Erythroblast (primary cell): ENCODE data around the gene FRAS1.
"Not testable (repeated sequence)": the region's sequence is repeated elsewhere in the genome, so short reads cannot be mapped to it uniquely, and the experiment has no call there.

Experiments used
- DNase-seq, 2 experiments: peaks; one replicate each; lab custom pipeline; 2025; lab: John Stamatoyannopoulos, UW
- GATA1 ChIP-seq: IDR thresholded peaks from 2 replicates; pipeline ENCODE4 v1.6.1; 2011; ENCODE audit warnings: low read depth, mild to moderate bottlenecking, control low read depth, low read length, moderate library complexity
- POLR2A ChIP-seq: IDR thresholded peaks from 2 replicates; pipeline ENCODE4 v1.6.1; 2011; ENCODE audit warnings: mild to moderate bottlenecking, low read length

Gene FRAS1

DNA sequence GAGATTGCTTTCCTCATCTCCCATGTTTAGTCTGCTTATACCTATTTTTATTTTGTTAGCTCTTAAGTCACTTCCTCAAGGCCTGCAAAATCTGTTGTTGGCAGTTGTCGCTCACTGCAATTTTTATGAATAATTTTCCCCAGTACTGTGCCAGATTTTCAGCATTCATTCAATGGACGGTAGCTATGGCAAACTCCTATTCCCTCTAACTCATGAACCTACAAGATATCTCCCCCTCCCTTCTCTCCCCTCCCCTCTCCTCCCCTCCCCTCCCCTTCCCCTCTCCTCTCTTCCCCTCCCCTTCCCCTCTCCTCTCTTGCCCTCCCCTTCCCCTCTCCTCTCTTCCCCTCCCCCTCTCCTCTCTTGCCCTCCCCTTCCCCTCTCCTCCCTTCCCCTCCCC lies 160.4 kb downstream of the FRAS1 start:
- TF ChIP-seq GATA1 (no peak), POLR2A (no peak)
- no peak for DNase-seq

DNA sequence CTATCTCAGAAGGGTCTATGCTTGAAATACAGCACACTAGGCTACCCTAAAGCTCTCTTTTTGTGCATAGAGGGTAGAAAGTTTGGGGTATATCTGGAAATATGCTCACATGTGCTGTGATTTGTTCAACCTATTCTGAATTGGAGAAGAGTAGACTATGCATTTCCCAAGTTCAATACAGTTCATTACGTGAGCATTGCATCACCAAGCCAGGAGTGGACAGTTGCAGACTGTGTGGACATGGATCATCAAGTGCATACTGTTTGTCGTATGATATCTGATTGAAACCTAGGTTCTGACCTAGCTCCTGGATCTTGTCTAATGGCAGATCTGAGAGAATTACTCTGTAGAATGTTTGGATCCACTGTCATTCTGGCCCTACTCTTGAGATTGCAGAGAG lies 161.1 kb downstream of the FRAS1 start:
- TF ChIP-seq POLR2A, result no peak
- TF ChIP-seq GATA1, result no peak
- no peak for DNase-seq

DNA sequence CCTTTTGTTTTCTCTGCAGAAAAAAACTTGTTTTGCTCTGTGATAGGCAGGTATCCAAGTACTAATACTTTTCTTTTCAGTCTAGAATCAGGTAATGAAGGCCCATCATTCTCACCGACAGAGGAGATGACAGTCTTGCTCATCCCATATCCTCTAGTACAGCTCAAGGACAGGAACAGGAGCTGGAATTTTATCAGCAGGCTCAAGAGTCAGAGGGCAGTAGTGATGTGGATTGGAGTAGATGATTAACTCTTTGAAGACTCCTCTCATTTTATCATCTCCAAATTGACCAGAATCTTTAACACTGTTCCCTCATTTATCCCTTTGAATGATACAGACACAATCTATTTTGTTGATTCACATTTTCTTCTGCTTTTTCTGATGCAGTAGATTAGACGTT lies 162.7 kb downstream of the FRAS1 start:
- no peak for TF ChIP-seq POLR2A
- no peak for TF ChIP-seq GATA1
- no peak for DNase-seq

DNA sequence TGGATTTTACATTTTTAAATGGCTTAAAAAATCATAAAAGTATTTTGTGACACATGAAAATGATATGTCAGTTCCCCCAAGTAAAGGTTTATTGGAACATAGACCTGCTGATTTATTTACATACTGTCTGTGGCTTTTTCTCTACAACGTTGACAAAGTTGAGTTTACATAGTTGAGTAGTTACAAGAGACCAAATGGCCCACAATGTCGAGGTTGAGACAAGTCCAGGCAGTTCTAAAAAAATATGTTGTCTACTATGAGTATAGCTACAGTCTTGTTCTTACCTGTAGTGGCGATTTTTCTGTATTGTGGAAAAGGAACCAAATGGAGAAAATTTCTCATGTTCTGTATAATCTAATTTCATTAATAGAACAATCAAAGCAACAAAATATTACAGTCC lies 163.2 kb downstream of the FRAS1 start:
- no peak for DNase-seq
- TF ChIP-seq GATA1, result no peak
- TF ChIP-seq POLR2A, result no peak

DNA sequence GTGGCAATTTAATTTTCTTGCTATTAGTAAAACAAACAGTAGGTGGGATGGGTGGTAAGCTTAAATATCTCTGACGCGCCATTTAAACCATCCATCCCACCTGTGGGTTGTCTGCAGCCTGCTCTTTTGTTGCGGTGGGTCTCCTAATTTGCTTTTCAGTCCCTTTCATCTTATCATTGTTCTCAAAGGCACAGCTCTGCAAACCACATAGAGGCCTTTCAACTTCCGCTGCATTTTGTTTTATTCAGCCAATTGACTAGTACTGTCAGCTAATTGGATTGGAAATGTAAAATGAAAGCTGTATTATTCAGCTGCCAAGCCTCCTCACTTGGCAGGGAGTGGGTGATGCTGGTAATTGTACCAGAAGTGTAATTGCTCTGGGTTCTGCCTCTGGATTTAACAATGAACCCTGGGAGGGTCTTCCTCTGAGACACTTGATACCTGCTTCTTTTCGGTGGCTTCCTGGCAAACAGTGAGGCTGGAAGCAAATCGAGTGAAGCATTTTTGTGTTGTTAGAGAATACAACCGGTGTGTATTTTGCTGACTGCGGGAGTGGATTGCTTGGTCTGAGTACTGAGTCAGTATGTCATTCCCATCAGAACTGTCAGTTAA lies 165.6 kb downstream of the FRAS1 start:
- TF ChIP-seq GATA1, result no peak
- TF ChIP-seq POLR2A, result no peak
- no peak for DNase-seq

DNA sequence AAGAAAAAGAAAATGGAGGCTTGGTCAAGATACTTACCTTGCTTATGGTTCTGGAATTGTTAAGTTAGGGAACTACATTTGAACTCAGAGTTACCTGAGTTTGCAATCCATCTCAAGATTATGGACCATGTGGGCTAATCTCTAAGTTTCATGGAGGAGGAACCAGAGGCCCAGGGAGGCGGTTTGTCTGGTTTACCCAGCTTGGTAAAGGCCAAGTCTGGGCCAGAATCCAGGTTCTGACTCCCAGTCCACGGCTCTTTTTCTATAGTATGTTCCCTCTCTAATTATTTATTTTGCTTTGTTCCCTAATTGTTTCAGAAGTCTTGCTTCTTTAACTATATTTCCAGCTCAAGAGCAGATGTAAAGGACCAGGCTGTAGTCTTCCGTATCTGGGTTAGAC lies 168.1 kb downstream of the FRAS1 start:
- no peak for DNase-seq
- TF ChIP-seq POLR2A, result no peak
- TF ChIP-seq GATA1, result no peak

DNA sequence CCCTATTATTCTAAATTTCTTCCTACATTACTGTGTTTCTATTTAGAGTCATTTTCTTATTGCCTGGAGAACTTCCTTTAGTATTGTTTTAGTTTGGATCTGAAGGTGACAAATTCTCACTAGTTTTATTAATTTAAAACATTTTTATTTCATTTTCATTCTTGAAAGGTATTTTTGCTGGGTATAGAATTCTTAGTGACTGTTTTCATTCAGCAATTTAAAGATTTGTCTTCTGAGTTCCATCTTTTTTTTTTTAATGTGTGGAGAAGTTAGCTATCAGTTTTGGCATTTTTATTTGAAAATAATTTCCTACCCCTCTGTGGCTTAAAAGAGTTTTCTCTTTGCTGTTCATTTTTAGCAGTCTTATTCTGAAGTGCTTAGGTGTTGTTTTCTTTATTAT lies 169.2 kb downstream of the FRAS1 start:
- DNase-seq, result no peak
- no peak for TF ChIP-seq POLR2A
- no peak for TF ChIP-seq GATA1

DNA sequence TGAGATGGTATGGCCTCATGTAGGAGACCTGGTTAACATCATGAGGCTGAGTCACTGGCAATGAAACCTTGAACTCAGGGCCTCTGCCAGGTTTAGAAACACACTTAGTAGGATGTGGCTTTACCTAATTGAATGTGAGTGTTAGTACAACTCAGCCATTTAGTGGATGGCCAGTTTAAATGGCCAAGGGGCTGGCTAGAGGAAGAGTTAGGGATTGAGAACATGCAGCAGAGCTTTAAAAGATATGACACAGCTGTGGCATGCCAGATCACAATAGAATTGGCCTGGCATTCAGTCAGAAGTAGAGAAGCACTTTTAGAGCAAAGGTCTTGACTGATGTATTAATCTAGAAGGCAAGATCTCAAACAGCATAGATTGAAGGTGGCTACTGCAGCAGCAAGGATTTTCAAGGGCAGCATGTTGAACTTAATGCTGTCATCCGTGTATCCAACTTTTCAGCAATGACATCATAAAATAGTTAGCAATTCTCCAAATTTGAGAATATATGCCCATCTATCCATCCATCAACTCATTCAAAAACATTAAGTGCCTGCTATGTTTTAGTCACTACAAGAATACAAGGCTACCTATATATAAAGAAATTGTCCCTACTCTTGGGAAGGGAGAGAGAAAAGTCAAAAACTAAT lies 170.4 kb downstream of the FRAS1 start:
- TF ChIP-seq POLR2A (no peak), GATA1 (no peak)
- DNase-seq, result no peak

DNA sequence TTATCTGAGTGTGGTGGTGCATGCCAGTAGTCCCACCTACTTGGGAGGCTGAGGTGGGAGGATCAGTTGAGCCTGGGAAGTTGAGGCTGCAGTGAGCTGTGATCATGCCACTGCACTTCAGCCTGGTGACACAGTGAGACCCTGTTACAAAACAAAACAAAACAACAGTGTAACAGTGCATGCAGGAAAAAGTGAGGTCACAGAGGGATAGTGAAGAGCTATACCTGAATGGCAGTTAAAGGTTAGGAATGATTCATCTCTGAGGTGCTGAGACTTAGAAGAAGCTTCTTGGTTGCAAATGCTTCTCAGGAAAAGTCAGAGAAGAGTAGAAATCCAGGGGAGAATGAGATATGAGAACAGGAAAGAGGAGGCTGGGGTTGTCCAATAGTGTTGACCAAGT lies 178.7 kb downstream of the FRAS1 start:
- TF ChIP-seq POLR2A (no peak), GATA1 (no peak)
- no peak for DNase-seq

DNA sequence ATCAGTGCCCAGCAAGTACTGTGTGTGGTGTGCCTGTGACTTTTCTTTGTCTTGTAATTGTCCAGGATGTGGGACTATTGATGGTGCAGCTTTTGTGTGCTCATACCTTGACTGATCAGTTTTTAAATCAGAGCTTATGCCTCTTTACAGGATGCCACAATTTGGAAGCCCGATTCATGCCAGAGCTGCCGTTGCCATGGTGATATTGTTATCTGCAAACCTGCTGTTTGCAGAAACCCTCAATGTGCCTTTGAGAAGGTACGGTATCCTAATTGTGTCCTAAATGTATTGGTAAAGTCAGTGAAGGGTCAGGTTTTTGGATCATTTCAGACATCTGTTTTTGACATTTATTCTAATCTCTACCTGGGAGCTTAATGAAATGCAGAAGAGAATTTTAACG lies 180.2 kb downstream of the FRAS1 start:
- DNase-seq, result no peak
- TF ChIP-seq POLR2A (no peak), GATA1 (no peak)

DNA sequence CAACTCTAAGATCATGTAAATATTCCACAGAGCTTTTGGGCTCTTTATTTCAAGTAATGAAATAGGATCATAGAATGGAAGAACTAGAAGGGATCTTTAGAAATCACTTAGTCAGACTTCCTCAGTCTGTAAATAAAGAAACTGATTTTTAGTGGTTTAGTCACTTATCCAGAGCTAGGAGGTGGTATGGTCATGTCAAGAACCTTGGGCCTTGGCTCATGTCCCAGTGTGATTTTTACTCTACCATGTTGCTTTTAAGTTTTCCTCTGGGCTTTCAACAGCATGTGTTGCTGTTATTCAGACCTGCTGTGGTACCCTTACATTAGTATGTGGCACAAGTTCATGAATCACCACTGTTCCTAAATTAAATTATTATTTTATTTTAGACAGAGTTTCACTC lies 184.9 kb downstream of the FRAS1 start:
- DNase-seq, result no peak
- no peak for TF ChIP-seq GATA1
- no peak for TF ChIP-seq POLR2A

DNA sequence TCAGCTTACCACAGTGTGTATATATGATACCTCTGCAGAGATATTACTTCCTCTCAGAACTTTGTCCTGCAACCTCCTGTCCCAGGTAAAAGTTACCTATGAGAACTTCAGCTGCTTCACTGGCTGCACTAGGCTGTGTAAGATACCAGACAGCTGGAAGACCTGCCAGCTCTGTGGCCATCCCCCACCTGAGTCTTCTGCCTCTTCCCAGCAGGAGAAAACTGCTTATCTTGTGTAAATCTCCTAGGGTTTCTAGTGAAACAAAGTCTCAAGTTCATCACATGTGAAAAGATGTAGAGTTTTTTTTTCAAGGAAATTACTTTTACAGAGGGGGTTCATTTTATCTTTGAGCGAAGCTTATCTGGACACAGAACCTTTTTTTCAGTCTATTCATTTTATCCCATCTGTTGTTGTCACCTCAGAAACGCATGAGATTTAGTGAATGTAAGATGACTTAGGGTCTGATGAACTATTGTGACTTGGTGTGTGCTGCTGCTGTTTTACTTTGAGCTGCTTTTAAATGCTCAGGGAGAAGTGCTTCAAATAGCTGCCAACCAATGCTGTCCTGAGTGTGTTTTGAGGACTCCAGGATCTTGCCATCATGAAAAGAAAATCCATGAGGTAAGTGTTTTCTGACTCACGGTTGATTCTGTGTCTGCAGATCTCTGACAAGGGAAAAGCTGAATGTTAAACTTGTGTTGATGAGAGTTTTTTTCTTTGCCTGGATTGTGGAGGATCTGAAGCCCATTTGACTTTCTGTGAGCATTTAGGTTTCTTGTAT lies 187.8 kb downstream of the FRAS1 start:
- no peak for DNase-seq
- no peak for TF ChIP-seq POLR2A
- no peak for TF ChIP-seq GATA1

DNA sequence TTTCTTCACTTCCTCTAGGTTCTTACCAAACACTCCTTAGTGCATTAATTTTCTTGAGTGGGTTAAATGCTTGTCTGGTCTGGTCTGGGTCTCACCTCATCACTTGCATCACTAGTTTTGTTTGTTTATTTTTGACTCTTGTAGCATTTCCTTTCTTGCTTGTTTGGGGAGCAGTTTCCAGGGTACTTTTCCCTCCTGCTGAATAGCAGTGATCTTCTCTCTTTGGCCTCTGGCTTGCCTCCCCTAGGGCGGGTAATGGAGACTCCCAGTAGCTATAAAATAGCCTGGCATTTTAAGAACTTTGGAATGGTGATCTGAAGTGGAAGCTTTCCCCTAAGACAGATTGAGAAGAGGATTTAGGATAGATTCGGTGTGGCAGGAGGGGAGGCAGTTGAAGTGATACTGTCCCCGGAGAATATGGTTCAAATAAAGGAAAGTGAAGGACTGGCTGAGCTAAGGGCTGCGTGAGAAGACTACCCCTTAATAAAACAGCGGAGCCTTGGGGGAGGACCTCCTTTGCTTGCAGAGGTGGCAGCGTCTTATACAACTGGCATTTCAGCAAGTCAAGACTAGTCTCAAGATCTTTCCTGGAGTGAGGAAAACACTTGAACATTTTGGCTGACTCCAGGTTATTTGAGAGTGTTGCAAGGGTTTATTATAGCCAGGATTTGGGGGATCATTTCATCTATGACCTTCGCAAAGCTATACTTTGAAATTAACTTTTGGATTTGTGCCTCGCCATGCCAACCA lies 190.6 kb downstream of the FRAS1 start:
- no peak for TF ChIP-seq POLR2A
- TF ChIP-seq GATA1, result no peak
- DNase-seq, result no peak

DNA sequence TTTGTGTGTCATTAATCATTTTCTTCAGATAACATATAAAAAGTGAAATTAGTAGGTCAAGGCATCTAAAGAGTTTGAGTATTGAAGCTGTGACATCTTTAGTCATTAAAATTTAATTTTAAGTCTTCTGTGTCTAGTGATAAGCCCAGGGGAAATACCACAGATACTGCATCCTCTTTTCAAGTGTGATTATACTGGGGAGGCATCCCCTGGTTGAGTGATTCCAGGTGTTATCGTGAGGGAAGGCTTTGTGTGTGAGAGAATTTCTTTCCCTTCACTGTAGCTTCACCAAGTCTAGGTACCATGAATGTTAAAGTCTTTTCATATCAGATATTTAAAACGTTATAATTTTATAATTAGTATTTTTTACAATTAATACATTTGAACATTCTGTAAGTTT lies 193.4 kb downstream of the FRAS1 start:
- TF ChIP-seq GATA1 (no peak), POLR2A (no peak)
- DNase-seq, result no peak

DNA sequence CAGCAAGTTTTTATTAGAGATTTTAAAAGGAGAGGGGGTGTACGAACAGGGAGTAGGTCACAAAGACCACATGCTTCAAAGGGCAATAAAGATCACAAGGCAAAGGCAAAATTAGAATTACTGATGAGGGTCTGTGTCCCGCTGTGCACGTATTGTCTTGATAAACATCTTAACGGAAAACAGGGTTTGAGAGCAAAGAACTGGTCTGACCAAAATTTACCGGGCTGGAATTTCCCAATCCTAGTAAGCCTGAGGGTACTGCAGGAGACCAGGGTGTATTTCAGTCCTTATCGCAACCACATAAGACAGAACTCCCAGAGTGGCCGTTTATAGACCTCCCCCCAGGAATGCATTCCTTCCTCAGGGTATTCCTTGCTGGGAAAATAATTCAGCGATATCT lies 195.7 kb downstream of the FRAS1 start:
- not testable (repeated sequence) for DNase-seq
